GM12891 (cell line): ENCODE measurements around the gene C4orf36.
"Not testable (repeated sequence)": the region's sequence is repeated elsewhere in the genome, so short reads cannot be mapped to it uniquely, and the experiment has no call there.

Experiments
- DNase-seq: peaks from one replicate; pipeline ENCODE4 v3.0.0; 2011; ENCODE audit warnings: low spot score; ENCODE audit not compliant: insufficient read length
- FAIRE-seq: peaks from 2 replicates; lab custom pipeline; 2011; peaks lifted over from hg19 to GRCh38; lab: Jason Lieb, UNC
- PAX5 ChIP-seq: IDR thresholded peaks from 2 replicates; pipeline ENCODE4 v1.6.1; 2011; ENCODE audit warnings: low read length, moderate library complexity, mild to moderate bottlenecking; ENCODE audit not compliant: insufficient read depth, severe bottlenecking
- POLR2A ChIP-seq: IDR thresholded peaks from 2 replicates; pipeline ENCODE4 v1.6.1; 2011; ENCODE audit warnings: low read depth, low read length, control low read depth
- POLR2AphosphoS5 ChIP-seq: IDR thresholded peaks from 2 replicates; pipeline ENCODE4 v1.6.1; 2011; ENCODE audit warnings: low read depth, low read length, control low read depth
- POU2F2 ChIP-seq: IDR thresholded peaks from 2 replicates; pipeline ENCODE4 v1.6.1; 2011; ENCODE audit warnings: low read depth, mild to moderate bottlenecking, control low read depth, low read length, moderate library complexity
- SPI1 ChIP-seq: IDR thresholded peaks from 2 replicates; pipeline ENCODE4 v1.6.1; 2011; ENCODE audit warnings: low read depth, low read length, control low read depth
- TAF1 ChIP-seq: IDR thresholded peaks from 2 replicates; pipeline ENCODE4 v1.6.1; 2011; ENCODE audit warnings: low read depth, low read length, control low read depth

The C4orf36 gene

DNA sequence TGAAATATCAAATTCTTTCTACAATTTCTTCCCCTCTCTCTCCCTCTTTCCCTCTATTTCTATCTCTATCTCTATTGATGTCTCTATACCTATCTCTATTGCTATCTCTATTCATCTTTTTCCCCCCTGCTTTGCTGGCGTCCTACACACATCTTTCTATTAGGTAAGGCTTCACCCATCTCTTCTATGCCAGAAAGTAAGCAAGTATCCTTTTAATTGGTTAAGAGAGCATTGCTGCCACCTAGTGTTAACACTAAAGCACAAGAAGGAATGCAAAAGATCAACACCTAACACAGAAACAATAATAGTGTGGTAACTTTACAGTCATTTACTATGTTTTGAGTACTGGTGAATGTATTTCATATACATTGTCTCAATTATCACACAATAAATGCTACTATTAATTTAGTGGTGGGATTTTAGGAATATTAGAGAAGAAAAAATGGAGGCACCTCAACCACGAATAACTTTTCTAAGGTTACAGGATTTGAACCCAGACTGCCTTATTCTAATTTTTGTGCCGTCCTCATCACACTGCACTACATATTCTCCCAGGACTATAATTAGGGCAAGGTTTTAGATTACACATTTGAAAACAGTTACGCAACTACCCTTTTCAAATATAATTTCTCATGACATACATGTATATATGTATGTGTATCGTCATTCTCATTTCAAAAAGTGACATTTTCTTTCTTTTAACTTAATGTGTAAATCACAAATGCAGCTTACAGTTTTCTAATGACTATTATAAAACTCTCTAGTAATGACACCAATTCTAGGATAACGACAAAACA, 3.7 kb upstream of the C4orf36 start:
- DNase-seq (peak; percentile 22), FAIRE-seq (peak; percentile 78)
- TF ChIP-seq PAX5: no peak
- no peak for TF ChIP-seq POLR2A
- TF ChIP-seq SPI1: no peak
- TF ChIP-seq POU2F2: no peak
- TF ChIP-seq TAF1: no peak
- no peak for TF ChIP-seq POLR2AphosphoS5

DNA sequence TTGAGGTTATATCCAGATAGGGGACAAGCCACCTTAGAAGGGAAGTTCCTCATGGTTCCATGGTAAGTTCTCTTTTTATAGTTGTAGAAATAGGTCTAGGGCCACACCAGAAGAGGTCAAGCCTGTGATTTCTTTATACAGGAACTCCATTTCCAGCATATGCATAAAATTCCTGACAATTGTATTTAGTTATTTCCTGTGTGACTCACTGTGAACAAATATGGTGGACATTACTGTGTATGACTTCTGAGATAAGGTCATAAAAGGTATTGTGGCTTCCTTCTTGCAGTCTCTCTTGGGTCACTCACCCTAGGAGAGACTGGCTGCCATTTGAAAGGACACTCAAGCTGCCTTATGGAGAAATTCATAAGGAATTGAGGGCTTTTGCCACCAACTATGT, 2.2 kb upstream of the C4orf36 start:
- no peak for DNase-seq
- no peak for TF ChIP-seq POU2F2
- TF ChIP-seq POLR2AphosphoS5: no peak
- TF ChIP-seq SPI1: no peak
- no peak for TF ChIP-seq POLR2A
- FAIRE-seq: no peak

DNA sequence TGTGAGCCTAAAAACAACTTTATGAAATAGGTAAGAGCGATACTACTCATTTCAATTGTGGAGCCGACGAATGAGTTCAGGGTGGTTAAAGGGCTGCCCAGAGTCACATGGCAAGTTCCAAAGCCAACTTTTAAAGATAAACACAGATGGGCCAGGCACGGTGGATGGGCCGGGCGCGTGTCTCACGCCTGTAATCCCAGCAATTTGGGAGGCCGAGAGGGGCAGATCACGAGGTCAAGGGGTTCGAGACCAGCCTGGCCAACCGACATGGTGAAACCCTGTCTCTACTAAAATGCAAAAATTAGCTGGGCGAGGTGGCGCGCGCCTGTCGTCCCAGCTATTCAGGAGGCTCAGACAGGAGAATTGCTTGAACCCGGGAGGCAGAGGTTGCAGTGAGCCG, 914 bp upstream of the C4orf36 start:
- TF ChIP-seq SPI1: no peak
- no peak for TF ChIP-seq POLR2AphosphoS5
- no peak for TF ChIP-seq TAF1
- TF ChIP-seq POU2F2: no peak
- no peak for TF ChIP-seq POLR2A
- no peak for TF ChIP-seq PAX5
- DNase-seq: no peak
- FAIRE-seq: no peak

GRCh38 chr4:86892636-86892960, 376 bp upstream of the C4orf36 start:
- TF ChIP-seq POLR2A (no peak), PAX5 (no peak), POU2F2 (no peak), SPI1 (no peak), POLR2AphosphoS5 (no peak), TAF1 (no peak)
- DNase-seq (peak; percentile 23), FAIRE-seq (no peak)

- TF ChIP-seq POU2F2: no peak
- TF ChIP-seq SPI1: no peak
- TF ChIP-seq POLR2A: no peak
- no peak for TF ChIP-seq POLR2AphosphoS5
- TF ChIP-seq TAF1: no peak
- TF ChIP-seq PAX5: no peak
These were observed 1.4 kb downstream of the C4orf36 start for GRCh38 chr4:86890790-86891189.

GRCh38 chr4:86879641-86880040, 12.6 kb downstream of the C4orf36 start:
- TF ChIP-seq POLR2AphosphoS5 (no peak), SPI1 (no peak)
- no peak for DNase-seq
- no peak for FAIRE-seq

More at GRCh38 chr4:86890790-86891189, 1.4 kb downstream of the C4orf36 start:
- FAIRE-seq: no peak
- no peak for DNase-seq

DNA sequence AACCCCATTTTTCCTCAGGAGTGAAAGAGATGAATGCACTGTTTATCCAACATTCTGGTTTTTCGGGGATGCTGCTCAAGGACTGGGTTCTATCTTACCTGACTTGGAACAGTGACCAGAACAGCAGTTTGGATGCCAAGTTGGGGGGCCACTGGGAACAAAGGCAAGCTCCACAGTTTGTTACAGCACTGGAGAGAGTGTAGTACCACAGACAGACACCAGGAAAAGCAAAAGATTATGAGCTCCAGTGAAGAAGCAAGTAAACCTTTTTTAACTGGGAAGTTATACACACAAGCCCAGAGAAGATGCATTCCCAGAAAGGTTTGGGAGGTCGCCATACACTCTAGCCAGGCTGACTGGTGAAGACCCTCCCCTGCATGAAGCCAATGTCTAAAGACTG, 13.6 kb downstream of the C4orf36 start:
- TF ChIP-seq TAF1 (no peak), POLR2AphosphoS5 (no peak), SPI1 (no peak), POLR2A (no peak), PAX5 (no peak), POU2F2 (no peak)
- no peak for DNase-seq
- FAIRE-seq: no peak

- DNase-seq (no peak), FAIRE-seq (no peak)
- TF ChIP-seq POLR2AphosphoS5: no peak
- no peak for TF ChIP-seq POU2F2
- no peak for TF ChIP-seq TAF1
- no peak for TF ChIP-seq POLR2A
- no peak for TF ChIP-seq SPI1
- TF ChIP-seq PAX5: no peak
These were observed 15.1 kb downstream of the C4orf36 start for GRCh38 chr4:86876894-86877685.

GRCh38 chr4:86875436-86875835, 16.8 kb downstream of the C4orf36 start:
- FAIRE-seq, DNase-seq: not testable (repeated sequence)

GRCh38 chr4:86872135-86872534, 20.1 kb downstream of the C4orf36 start:
- no peak for TF ChIP-seq SPI1
- no peak for TF ChIP-seq POLR2A
- TF ChIP-seq POU2F2: no peak
- TF ChIP-seq PAX5: no peak
- TF ChIP-seq POLR2AphosphoS5: no peak
- TF ChIP-seq TAF1: no peak
- DNase-seq (no peak), FAIRE-seq (no peak)

DNA sequence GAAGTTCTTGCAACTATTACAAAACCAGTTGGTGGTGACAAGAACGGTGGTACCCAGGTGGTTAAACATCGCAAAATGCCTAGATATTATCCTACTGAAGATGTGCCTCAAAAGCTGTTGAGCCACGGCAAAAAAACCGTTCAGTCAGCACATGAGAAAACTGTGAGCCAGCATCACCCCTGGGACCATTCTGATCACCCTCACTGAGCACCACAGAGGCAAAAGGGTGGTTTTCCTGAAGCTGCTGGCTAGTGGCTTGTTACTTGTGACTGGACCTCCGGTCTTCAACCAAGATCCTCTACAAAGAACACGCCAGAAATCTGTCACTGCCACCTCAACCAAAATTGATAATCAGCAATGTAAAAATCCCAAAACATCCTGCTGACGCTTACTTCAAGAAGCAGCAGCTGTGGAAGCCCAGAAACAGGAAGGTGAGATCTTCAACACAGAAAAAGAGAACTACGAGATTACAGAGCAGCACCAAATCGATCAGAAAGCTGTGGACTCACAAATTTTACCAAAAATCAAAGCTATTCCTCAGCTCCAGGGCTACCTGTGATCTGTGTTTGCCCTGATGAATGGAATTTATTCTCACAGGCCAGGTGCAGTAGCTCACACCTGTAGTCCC, 21.7 kb downstream of the C4orf36 start:
- DNase-seq (no peak), FAIRE-seq (peak; percentile 16)
- TF ChIP-seq POLR2AphosphoS5: no peak
- no peak for TF ChIP-seq TAF1
- no peak for TF ChIP-seq SPI1
- TF ChIP-seq PAX5: no peak
- no peak for TF ChIP-seq POU2F2
- no peak for TF ChIP-seq POLR2A
